ENCODE results near the gene LNPK. TPM values are rescaled to one million over a fixed set of nuclear protein-coding genes. Genes with fewer than 3 reads are reported as not detected.

Gene LNPK
- total RNA-seq, 2 experiments from 2014 or later: 18.0 to 38.3 TPM

GRCh38 chr2:175955136-175955535 is 46.9 kb downstream of the LNPK start:
- H3K4me2 ChIP-seq (ENCODE audit: low read length): no peak overlapping the region
- ChIA-PET CTCF (ENCODE audit: unreplicated experiment) (no interaction called here), POLR2A (interaction anchor here (0.6 to 1.4 kb wide), 2 partner anchors 17 to 851 kb away, joined by 3 to 7 read pairs; no protein-coding TSS in a partner anchor)
- no peak for DNase-seq (ENCODE audit: low spot score)
- no peaks in the 10 kb centered on the region for H3K9me3 ChIP-seq (ENCODE audit: low read length)
- no peaks in the 10 kb centered on the region for H3K79me2 ChIP-seq (ENCODE audit: insufficient read depth, low read depth, low read length)
- TF ChIP-seq CTCF (conservative IDR thresholded peaks at IDR 0.05; ENCODE audit: low read length): no peak
- no peak for TF ChIP-seq EZH2phosphoT487 (IDR thresholded peaks at IDR 0.05; ENCODE audit: borderline replicate concordance, low read depth, low read length)
- H3K4me3 ChIP-seq (ENCODE audit: low read depth, low read length, poor library complexity, severe bottlenecking): no peak overlapping the region
- BruUV-seq (replicated peaks): no TSS peak
- no peaks in the 10 kb centered on the region for H3K9me2 ChIP-seq (ENCODE audit: insufficient read depth, low read length)
- H2AFZ ChIP-seq (ENCODE audit: low read length): no peak overlapping the region
- no peak overlapping the region for H3K27ac ChIP-seq (ENCODE audit: low read depth, low read length, poor library complexity, severe bottlenecking)
- peaks cover 29% of the 10 kb centered on the region for H3K36me3 ChIP-seq (ENCODE audit: insufficient read depth, low read length)
- H4K20me1 ChIP-seq (ENCODE audit: insufficient read depth, low read length): no peaks in the 10 kb centered on the region
- H3K4me1 ChIP-seq (ENCODE audit: insufficient read depth, low read length, poor library complexity, severe bottlenecking): no peaks in the 10 kb centered on the region
- intact Hi-C loops (cut with micrococcal nuclease; ENCODE audit: unreplicated experiment): no loop called here

- ChIA-PET CTCF (ENCODE audit: unreplicated experiment) (no interaction called here), POLR2A (no interaction called here)
- no TSS peak for BruUV-seq (replicated peaks)
- Histone ChIP-seq H3K4me2 (ENCODE audit: low read length) (no peak overlapping the region), H3K4me3 (ENCODE audit: low read depth, low read length, poor library complexity, severe bottlenecking) (no peak overlapping the region), H3K79me2 (ENCODE audit: insufficient read depth, low read depth, low read length) (no peaks in the 10 kb centered on the region), H3K4me1 (ENCODE audit: insufficient read depth, low read length, poor library complexity, severe bottlenecking) (no peaks in the 10 kb centered on the region), H4K20me1 (ENCODE audit: insufficient read depth, low read length) (no peaks in the 10 kb centered on the region), H3K9me3 (ENCODE audit: low read length) (no peaks in the 10 kb centered on the region), H3K9me2 (ENCODE audit: insufficient read depth, low read length) (no peaks in the 10 kb centered on the region), H2AFZ (ENCODE audit: low read length) (no peak overlapping the region), H3K27ac (ENCODE audit: low read depth, low read length, poor library complexity, severe bottlenecking) (no peak overlapping the region), H3K36me3 (ENCODE audit: insufficient read depth, low read length) (peaks cover 25% of the 10 kb centered on the region)
- no peak for DNase-seq (ENCODE audit: low spot score)
- TF ChIP-seq EZH2phosphoT487 (IDR thresholded peaks at IDR 0.05; ENCODE audit: borderline replicate concordance, low read depth, low read length): no peak
- TF ChIP-seq CTCF (conservative IDR thresholded peaks at IDR 0.05; ENCODE audit: low read length): no peak
- intact Hi-C loops (cut with micrococcal nuclease; ENCODE audit: unreplicated experiment): loop anchor here (5.0 kb wide), 1 partner anchor 37 kb away; no protein-coding TSS in a partner anchor
Observed at GRCh38 chr2:175950512-175950911, 51.6 kb downstream of the LNPK start.

- CTCF ChIA-PET (ENCODE audit: unreplicated experiment): no interaction called here
- POLR2A ChIA-PET: interaction anchor here (0.7 to 1.2 kb wide), 3 partner anchors 18 to 1356 kb away, joined by 3 read pairs; no protein-coding TSS in a partner anchor
- BruUV-seq (replicated peaks): no TSS peak
Observed at GRCh38 chr2:175948191-175948590, 53.9 kb downstream of the LNPK start.

More at GRCh38 chr2:175948191-175948590, 53.9 kb downstream of the LNPK start:
- no peak overlapping the region for H3K27ac ChIP-seq (ENCODE audit: low read depth, low read length, poor library complexity, severe bottlenecking)
- H3K36me3 ChIP-seq (ENCODE audit: insufficient read depth, low read length): peaks cover 17% of the 10 kb centered on the region
- H3K4me2 ChIP-seq (ENCODE audit: low read length): no peak overlapping the region
- H2AFZ ChIP-seq (ENCODE audit: low read length): no peak overlapping the region
- no peak for TF ChIP-seq CTCF (conservative IDR thresholded peaks at IDR 0.05; ENCODE audit: low read length)
- TF ChIP-seq EZH2phosphoT487 (IDR thresholded peaks at IDR 0.05; ENCODE audit: borderline replicate concordance, low read depth, low read length): no peak
- no peaks in the 10 kb centered on the region for H3K9me2 ChIP-seq (ENCODE audit: insufficient read depth, low read length)
- no peaks in the 10 kb centered on the region for H3K9me3 ChIP-seq (ENCODE audit: low read length)
- intact Hi-C loops (cut with micrococcal nuclease; ENCODE audit: unreplicated experiment): no loop called here
- no peaks in the 10 kb centered on the region for H3K4me1 ChIP-seq (ENCODE audit: insufficient read depth, low read length, poor library complexity, severe bottlenecking)
- DNase-seq (ENCODE audit: low spot score): no peak
- H3K4me3 ChIP-seq (ENCODE audit: low read depth, low read length, poor library complexity, severe bottlenecking): no peak overlapping the region
- H3K79me2 ChIP-seq (ENCODE audit: insufficient read depth, low read depth, low read length): no peaks in the 10 kb centered on the region
- no peaks in the 10 kb centered on the region for H4K20me1 ChIP-seq (ENCODE audit: insufficient read depth, low read length)

All from OCI-LY7 (cell line).